GM10248 (cell line): Measurements from ENCODE around the gene GFM2.

ENCODE experiments used
- CTCF ChIA-PET: fragments of 300-600 bp; sonication (Branson Sonifier 250); formaldehyde crosslinking; extraction: SDS; loops from one replicate; lab custom pipeline; 2021; ENCODE audit warnings: antibody characterized with exemption; lab: Yijun Ruan, JAX
- POLR2A ChIA-PET: fragments of 350-650 bp; sonication (Branson Sonifier 250); formaldehyde crosslinking; extraction: SDS; loops from one replicate; lab custom pipeline; 2020; ENCODE audit warnings: antibody characterized with exemption; lab: Yijun Ruan, JAX
- DNase-seq: peaks from one replicate; pipeline ENCODE4 v3.0.0; 2012; ENCODE audit errors: extremely low spot score
- CTCF ChIP-seq: IDR thresholded peaks from 2 replicates; pipeline ENCODE4 v1.5.1; 2012; ENCODE audit warnings: mild to moderate bottlenecking, low read depth; ENCODE audit errors: extremely low read depth, missing control alignments, control extremely low read depth

GFM2 gene

GRCh38 chr5:74786851-74787250 is 19.9 kb upstream of the GFM2 start:
- DNase-seq: no peak
- CTCF ChIA-PET: interaction anchor here (0.9 to 1.7 kb wide), 4 partner anchors 9 to 20 kb away, joined by 3 to 5 read pairs (median 4); partner anchors contain the start of genes GFM2 and NSA2
- TF ChIP-seq CTCF: no peak
- POLR2A ChIA-PET: no interaction called here

GRCh38 chr5:74778609-74779008 is 11.7 kb upstream of the GFM2 start:
- POLR2A ChIA-PET: no interaction called here

GRCh38 chr5:74772359-74772758 is 5.4 kb upstream of the GFM2 start:
- POLR2A ChIA-PET: no interaction called here
- no peak for DNase-seq
- TF ChIP-seq CTCF: no peak
- CTCF ChIA-PET: interaction anchor here (1.6 to 4.1 kb wide), 2 partner anchors 9 to 13 kb away, joined by 5 to 18 read pairs; no protein-coding TSS in a partner anchor

More at GRCh38 chr5:74778609-74779008, 11.7 kb upstream of the GFM2 start:
- TF ChIP-seq CTCF: no peak
- DNase-seq: no peak
- CTCF ChIA-PET: interaction anchor here (1.5 to 1.6 kb wide), 2 partner anchors 8 to 11 kb away, joined by 4 to 5 read pairs; partner anchors contain the start of genes GFM2 and NSA2

- TF ChIP-seq CTCF: no peak
- peak; percentile 19 for DNase-seq
- POLR2A ChIA-PET: no interaction called here
- CTCF ChIA-PET: interaction anchor here (0.9 to 1.8 kb wide), 5 partner anchors 8 to 29 kb away, joined by 4 to 7 read pairs (median 5); no protein-coding TSS in a partner anchor
Observed at GRCh38 chr5:74767579-74767913, 629 bp upstream of the GFM2 start.

- peak; percentile 72 for DNase-seq
- peak; percentile 38 for TF ChIP-seq CTCF
- POLR2A ChIA-PET: no interaction called here
- CTCF ChIA-PET: interaction anchor here (1.0 to 1.8 kb wide), 11 partner anchors 8 to 124 kb away, joined by 3 to 7 read pairs (median 3); no protein-coding TSS in a partner anchor
Observed at GRCh38 chr5:74766418-74766848, 484 bp downstream of the GFM2 start.

- ChIA-PET POLR2A (no interaction called here), CTCF (interaction anchor here (1.0 to 1.5 kb wide), 6 partner anchors 16 to 124 kb away, joined by 3 to 4 read pairs (median 3); no protein-coding TSS in a partner anchor)
- DNase-seq: no peak
- TF ChIP-seq CTCF: no peak
Observed at GRCh38 chr5:74765929-74766328, 988 bp downstream of the GFM2 start.

- DNase-seq: no peak
- ChIA-PET CTCF (interaction anchor here (1.4 to 1.5 kb wide), 2 partner anchors 18 to 30 kb away, joined by 3 to 4 read pairs; no protein-coding TSS in a partner anchor), POLR2A (no interaction called here)
- TF ChIP-seq CTCF: no peak
Observed at GRCh38 chr5:74765201-74765600, 1.7 kb downstream of the GFM2 start.
